G401.6 (cell line): ENCODE measurements around the gene KRT5.
"Not testable (repeated sequence)": the region's sequence is repeated elsewhere in the genome, so short reads cannot be mapped to it uniquely, and the experiment has no call there.

Experiments used
- FAIRE-seq: peaks from 2 replicates; lab custom pipeline; 2012; peaks lifted over from hg19 to GRCh38; lab: Jason Lieb, UNC

The KRT5 gene

GRCh38 chr12:52519387-52519703, 849 bp downstream of the KRT5 start:
- FAIRE-seq, result no peak

- FAIRE-seq, result no peak
These were observed 1.4 kb downstream of the KRT5 start for GRCh38 chr12:52518574-52519386.

- no peak for FAIRE-seq
These were observed 2.3 kb downstream of the KRT5 start for GRCh38 chr12:52517888-52518287.

- FAIRE-seq, result no peak
These were observed 3.0 kb downstream of the KRT5 start for GRCh38 chr12:52517005-52517835.

GRCh38 chr12:52515927-52516831, 4.0 kb downstream of the KRT5 start:
- FAIRE-seq, result no peak

GRCh38 chr12:52515319-52515646, 4.9 kb downstream of the KRT5 start:
- no peak for FAIRE-seq

GRCh38 chr12:52514471-52515318, 5.5 kb downstream of the KRT5 start:
- no peak for FAIRE-seq

- FAIRE-seq, result no peak
These were observed 6.5 kb downstream of the KRT5 start for GRCh38 chr12:52513736-52514135.

- FAIRE-seq, result no peak
These were observed 12.0 kb downstream of the KRT5 start for GRCh38 chr12:52508211-52508610.

GRCh38 chr12:52506858-52507715, 13.1 kb downstream of the KRT5 start:
- FAIRE-seq, result no peak

GRCh38 chr12:52502877-52503276, 17.3 kb downstream of the KRT5 start:
- FAIRE-seq, result no peak

- FAIRE-seq, result no peak
These were observed 18.7 kb downstream of the KRT5 start for GRCh38 chr12:52501490-52501889.

GRCh38 chr12:52500574-52500973, 19.6 kb downstream of the KRT5 start:
- FAIRE-seq, result not testable (repeated sequence)

GRCh38 chr12:52499806-52500560, 20.2 kb downstream of the KRT5 start:
- FAIRE-seq, result no peak

GRCh38 chr12:52498946-52499345, 21.2 kb downstream of the KRT5 start:
- FAIRE-seq, result no peak

- no peak for FAIRE-seq
These were observed 22.2 kb downstream of the KRT5 start for GRCh38 chr12:52497975-52498374.

GRCh38 chr12:52496590-52497071, 23.6 kb downstream of the KRT5 start:
- no peak for FAIRE-seq

- FAIRE-seq, result no peak
These were observed 24.1 kb downstream of the KRT5 start for GRCh38 chr12:52496054-52496453.

GRCh38 chr12:52495389-52495788, 24.8 kb downstream of the KRT5 start:
- no peak for FAIRE-seq

- no peak for FAIRE-seq
These were observed 25.7 kb downstream of the KRT5 start for GRCh38 chr12:52494518-52494917.
